HEK293 (cell line): ENCODE measurements around the gene MVD.

ENCODE experiments used
- ATF2 ChIP-seq: fragments of 450-650 bp; formaldehyde crosslinking; IDR thresholded peaks from 2 replicates; pipeline ENCODE4 v1.5.1; 2016; ENCODE audit warnings: missing biosample characterization, missing genetic modification characterization, low read depth
- ZBTB1 ChIP-seq: fragments of 450-650 bp; formaldehyde crosslinking; IDR thresholded peaks from 2 replicates; pipeline ENCODE4 v1.5.1; 2016; ENCODE audit warnings: missing biosample characterization, missing genetic modification characterization
- ZNF133 ChIP-seq: fragments of 450-650 bp; formaldehyde crosslinking; IDR thresholded peaks from 2 replicates; pipeline ENCODE4 v1.5.1; 2016; ENCODE audit warnings: missing biosample characterization, missing genetic modification characterization
- ZNF155 ChIP-seq: fragments of 450-650 bp; formaldehyde crosslinking; IDR thresholded peaks from 2 replicates; pipeline ENCODE4 v1.5.1; 2016; ENCODE audit warnings: missing biosample characterization, missing genetic modification characterization
- ZNF341 ChIP-seq: fragments of 450-650 bp; formaldehyde crosslinking; IDR thresholded peaks from 2 replicates; pipeline ENCODE4; 2016; ENCODE audit warnings: low read depth, missing biosample characterization, missing genetic modification characterization
- ZNF366 ChIP-seq: fragments of 450-650 bp; formaldehyde crosslinking; conservative IDR thresholded peaks from 2 replicates; pipeline ENCODE4 v1.5.1; 2016; ENCODE audit warnings: missing biosample characterization, missing genetic modification characterization
- ZNF549 ChIP-seq: fragments of 450-650 bp; IDR thresholded peaks from 2 replicates; pipeline ENCODE4 v1.5.1; 2018; ENCODE audit warnings: missing biosample characterization, missing genetic modification characterization, mild to moderate bottlenecking, inconsistent platforms, moderate library complexity
- ZNF639 ChIP-seq: fragments of 450-650 bp; formaldehyde crosslinking; IDR thresholded peaks from 2 replicates; pipeline ENCODE4 v1.5.1; 2016; ENCODE audit warnings: missing biosample characterization, missing genetic modification characterization
- TF ChIP-seq, protein P1 (sequence below): fragments of 450-650 bp; formaldehyde crosslinking; IDR thresholded peaks from 2 replicates; pipeline ENCODE4 v1.5.1; 2016; ENCODE audit warnings: missing biosample characterization, missing genetic modification characterization
- TF ChIP-seq, protein P2 (sequence below): fragments of 450-650 bp; formaldehyde crosslinking; IDR thresholded peaks from 2 replicates; pipeline ENCODE4 v1.5.1; 2016; ENCODE audit warnings: missing biosample characterization, missing genetic modification characterization
- TF ChIP-seq, protein P3 (sequence below): fragments of 450-650 bp; formaldehyde crosslinking; IDR thresholded peaks from 2 replicates; pipeline ENCODE4 v1.5.1; 2016; ENCODE audit warnings: missing biosample characterization, missing genetic modification characterization
- TF ChIP-seq, protein P4 (sequence below): fragments of 450-650 bp; formaldehyde crosslinking; IDR thresholded peaks from 2 replicates; pipeline ENCODE4 v1.5.1; 2017; ENCODE audit warnings: missing biosample characterization, missing genetic modification characterization
- TF ChIP-seq, protein P5 (sequence below): fragments of 450-650 bp; formaldehyde crosslinking; IDR thresholded peaks from 2 replicates; pipeline ENCODE4 v1.5.1; 2016; ENCODE audit warnings: missing biosample characterization, missing genetic modification characterization

DNA sequence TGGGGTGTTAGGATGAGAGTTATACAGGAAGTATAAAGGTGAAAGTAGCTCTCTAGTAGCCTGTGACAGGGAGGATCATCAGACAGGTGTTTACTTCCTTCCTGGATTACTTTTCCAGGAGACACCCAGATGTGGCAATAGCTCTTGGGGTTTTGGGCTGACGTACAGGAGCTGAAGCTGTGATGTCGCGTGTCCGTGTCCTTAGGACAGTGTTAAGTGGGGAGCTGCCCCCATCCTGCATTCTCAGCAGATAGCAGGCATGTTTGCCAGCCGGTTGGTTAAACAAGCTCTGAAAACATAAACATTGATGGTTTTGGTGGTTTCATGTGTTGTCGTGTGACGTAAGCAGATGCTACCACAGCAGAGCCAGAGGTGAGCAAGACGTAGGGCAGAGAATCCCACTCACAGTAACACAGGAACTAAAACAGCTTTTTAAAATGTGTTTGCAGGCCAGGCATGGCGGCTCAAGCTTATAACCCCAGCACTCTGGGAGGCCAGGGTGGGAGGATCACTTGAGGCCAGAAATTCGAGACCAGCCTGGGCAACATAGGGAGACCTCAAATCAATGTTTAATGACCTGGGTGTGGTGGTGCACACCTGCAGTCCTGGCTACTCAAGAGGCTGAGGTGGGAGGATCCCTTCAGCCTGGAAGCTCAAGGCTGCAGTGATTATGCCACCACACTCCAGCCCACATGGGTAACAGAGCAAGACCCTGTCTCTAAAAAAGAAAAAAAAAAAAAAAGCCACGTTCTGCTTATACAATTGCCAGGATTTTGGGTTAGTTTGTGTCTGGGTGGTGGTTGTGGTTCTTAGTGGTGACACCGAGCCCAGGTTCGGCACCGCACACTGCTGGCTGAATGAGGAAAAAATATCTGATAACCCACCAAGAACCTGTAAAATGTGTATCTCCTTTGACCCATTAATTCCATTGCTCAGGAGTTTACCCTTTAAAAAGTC, 42.8 kb downstream of the MVD start:
- TF ChIP-seq ZNF341 (tag by site-specific recombination) (no peak), ZNF366 (tag by site-specific recombination) (no peak), ZBTB1 (no peak), ZNF549 (tag by site-specific recombination) (no peak), ZNF133 (no peak), ZNF155 (no peak), ATF2 (tag by site-specific recombination) (no peak), ZNF639 (no peak)
- TF ChIP-seq, protein P1, sequence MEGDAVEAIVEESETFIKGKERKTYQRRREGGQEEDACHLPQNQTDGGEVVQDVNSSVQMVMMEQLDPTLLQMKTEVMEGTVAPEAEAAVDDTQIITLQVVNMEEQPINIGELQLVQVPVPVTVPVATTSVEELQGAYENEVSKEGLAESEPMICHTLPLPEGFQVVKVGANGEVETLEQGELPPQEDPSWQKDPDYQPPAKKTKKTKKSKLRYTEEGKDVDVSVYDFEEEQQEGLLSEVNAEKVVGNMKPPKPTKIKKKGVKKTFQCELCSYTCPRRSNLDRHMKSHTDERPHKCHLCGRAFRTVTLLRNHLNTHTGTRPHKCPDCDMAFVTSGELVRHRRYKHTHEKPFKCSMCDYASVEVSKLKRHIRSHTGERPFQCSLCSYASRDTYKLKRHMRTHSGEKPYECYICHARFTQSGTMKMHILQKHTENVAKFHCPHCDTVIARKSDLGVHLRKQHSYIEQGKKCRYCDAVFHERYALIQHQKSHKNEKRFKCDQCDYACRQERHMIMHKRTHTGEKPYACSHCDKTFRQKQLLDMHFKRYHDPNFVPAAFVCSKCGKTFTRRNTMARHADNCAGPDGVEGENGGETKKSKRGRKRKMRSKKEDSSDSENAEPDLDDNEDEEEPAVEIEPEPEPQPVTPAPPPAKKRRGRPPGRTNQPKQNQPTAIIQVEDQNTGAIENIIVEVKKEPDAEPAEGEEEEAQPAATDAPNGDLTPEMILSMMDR (tag by site-specific recombination): no peak
- TF ChIP-seq, protein P2, sequence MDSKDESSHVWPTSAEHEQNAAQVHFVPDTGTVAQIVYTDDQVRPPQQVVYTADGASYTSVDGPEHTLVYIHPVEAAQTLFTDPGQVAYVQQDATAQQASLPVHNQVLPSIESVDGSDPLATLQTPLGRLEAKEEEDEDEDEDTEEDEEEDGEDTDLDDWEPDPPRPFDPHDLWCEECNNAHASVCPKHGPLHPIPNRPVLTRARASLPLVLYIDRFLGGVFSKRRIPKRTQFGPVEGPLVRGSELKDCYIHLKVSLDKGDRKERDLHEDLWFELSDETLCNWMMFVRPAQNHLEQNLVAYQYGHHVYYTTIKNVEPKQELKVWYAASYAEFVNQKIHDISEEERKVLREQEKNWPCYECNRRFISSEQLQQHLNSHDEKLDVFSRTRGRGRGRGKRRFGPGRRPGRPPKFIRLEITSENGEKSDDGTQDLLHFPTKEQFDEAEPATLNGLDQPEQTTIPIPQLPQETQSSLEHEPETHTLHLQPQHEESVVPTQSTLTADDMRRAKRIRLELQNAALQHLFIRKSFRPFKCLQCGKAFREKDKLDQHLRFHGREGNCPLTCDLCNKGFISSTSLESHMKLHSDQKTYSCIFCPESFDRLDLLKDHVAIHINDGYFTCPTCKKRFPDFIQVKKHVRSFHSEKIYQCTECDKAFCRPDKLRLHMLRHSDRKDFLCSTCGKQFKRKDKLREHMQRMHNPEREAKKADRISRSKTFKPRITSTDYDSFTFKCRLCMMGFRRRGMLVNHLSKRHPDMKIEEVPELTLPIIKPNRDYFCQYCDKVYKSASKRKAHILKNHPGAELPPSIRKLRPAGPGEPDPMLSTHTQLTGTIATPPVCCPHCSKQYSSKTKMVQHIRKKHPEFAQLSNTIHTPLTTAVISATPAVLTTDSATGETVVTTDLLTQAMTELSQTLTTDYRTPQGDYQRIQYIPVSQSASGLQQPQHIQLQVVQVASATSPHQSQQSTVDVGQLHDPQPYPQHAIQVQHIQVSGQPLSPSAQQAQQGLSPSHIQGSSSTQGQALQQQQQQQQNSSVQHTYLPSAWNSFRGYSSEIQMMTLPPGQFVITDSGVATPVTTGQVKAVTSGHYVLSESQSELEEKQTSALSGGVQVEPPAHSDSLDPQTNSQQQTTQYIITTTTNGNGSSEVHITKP (tag by site-specific recombination): no peak
- TF ChIP-seq, protein P3, sequence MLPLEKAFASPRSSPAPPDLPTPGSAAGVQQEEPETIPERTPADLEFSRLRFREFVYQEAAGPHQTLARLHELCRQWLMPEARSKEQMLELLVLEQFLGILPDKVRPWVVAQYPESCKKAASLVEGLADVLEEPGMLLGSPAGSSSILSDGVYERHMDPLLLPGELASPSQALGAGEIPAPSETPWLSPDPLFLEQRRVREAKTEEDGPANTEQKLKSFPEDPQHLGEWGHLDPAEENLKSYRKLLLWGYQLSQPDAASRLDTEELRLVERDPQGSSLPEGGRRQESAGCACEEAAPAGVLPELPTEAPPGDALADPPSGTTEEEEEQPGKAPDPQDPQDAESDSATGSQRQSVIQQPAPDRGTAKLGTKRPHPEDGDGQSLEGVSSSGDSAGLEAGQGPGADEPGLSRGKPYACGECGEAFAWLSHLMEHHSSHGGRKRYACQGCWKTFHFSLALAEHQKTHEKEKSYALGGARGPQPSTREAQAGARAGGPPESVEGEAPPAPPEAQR (tag by site-specific recombination): no peak
- TF ChIP-seq, protein P4, sequence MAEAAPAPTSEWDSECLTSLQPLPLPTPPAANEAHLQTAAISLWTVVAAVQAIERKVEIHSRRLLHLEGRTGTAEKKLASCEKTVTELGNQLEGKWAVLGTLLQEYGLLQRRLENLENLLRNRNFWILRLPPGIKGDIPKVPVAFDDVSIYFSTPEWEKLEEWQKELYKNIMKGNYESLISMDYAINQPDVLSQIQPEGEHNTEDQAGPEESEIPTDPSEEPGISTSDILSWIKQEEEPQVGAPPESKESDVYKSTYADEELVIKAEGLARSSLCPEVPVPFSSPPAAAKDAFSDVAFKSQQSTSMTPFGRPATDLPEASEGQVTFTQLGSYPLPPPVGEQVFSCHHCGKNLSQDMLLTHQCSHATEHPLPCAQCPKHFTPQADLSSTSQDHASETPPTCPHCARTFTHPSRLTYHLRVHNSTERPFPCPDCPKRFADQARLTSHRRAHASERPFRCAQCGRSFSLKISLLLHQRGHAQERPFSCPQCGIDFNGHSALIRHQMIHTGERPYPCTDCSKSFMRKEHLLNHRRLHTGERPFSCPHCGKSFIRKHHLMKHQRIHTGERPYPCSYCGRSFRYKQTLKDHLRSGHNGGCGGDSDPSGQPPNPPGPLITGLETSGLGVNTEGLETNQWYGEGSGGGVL: no peak
- TF ChIP-seq, protein P5, sequence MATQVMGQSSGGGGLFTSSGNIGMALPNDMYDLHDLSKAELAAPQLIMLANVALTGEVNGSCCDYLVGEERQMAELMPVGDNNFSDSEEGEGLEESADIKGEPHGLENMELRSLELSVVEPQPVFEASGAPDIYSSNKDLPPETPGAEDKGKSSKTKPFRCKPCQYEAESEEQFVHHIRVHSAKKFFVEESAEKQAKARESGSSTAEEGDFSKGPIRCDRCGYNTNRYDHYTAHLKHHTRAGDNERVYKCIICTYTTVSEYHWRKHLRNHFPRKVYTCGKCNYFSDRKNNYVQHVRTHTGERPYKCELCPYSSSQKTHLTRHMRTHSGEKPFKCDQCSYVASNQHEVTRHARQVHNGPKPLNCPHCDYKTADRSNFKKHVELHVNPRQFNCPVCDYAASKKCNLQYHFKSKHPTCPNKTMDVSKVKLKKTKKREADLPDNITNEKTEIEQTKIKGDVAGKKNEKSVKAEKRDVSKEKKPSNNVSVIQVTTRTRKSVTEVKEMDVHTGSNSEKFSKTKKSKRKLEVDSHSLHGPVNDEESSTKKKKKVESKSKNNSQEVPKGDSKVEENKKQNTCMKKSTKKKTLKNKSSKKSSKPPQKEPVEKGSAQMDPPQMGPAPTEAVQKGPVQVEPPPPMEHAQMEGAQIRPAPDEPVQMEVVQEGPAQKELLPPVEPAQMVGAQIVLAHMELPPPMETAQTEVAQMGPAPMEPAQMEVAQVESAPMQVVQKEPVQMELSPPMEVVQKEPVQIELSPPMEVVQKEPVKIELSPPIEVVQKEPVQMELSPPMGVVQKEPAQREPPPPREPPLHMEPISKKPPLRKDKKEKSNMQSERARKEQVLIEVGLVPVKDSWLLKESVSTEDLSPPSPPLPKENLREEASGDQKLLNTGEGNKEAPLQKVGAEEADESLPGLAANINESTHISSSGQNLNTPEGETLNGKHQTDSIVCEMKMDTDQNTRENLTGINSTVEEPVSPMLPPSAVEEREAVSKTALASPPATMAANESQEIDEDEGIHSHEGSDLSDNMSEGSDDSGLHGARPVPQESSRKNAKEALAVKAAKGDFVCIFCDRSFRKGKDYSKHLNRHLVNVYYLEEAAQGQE: no peak
